GM19324 (cell line): ENCODE results near the gene STYXL1.

Experiments used
- ATAC-seq: cut with Tn5 transposase; IDR thresholded peaks from one replicate; pipeline ENCODE4 v1.9.1; 2021; ENCODE audit warnings: mild to moderate bottlenecking, moderate library complexity; ENCODE audit not compliant: unreplicated experiment, low FRiP score

The STYXL1 gene

DNA sequence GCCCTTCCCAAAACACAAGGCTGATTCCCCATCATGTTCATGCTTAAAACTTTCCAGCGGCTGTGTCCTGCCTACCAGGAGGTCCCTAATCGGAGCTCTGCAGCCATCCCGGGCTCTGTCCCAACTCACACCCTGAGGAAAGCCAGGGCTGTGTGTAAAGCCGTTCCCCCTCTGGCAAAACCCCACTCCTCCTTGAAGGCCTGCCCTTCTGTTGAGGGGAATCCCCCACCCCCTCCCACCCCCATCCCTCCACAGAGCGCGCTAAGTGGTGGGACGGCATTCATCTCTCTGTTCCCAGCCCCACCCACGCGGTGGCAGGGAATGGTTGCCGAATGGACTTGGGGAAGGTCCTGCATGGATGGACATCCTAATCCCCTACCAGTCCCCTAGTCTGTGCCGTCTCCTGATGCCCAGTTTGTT is 52.7 kb downstream of the STYXL1 start:
- ATAC-seq = no peak

DNA sequence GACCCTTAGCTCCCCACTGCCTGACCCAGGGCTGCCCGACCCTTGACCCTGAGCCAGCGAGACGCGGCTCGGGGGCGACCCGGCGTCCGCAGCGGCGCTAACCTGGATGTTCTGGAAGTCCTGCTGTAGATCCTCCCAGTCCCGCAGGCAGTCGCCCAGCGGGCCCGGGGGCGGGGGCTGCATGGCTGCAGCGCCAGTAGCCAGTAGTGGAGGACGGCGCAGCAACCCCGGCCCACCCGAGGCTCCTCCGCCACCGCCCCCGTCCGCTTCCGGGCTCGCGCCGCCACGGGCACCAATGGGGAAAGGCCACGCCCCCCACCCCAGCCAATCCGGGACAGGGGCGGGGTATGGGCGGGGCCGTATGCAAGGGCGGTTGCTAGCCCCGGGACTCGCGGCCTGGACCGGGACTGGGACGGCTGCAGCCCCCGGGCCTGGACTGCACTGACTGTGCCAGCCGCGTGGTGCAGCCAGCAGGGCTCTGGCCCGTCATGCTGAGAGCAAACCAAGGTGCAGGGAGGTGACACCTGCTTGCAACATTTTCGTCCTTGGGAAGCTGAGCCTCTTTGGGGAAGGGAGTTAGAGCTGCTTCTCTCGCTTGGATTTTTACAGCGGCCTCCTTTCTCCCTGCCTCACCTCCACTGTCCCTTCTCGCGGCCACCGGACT is 53.3 kb downstream of the STYXL1 start, which contains the start of gene TMEM120A:
Gene TMEM120A, minus strand, starts transcription at position 208 of the 664 bp plus-strand sequence. Its CDS starts 25 bp downstream, at position 183.
- ATAC-seq = peak; percentile 95

DNA sequence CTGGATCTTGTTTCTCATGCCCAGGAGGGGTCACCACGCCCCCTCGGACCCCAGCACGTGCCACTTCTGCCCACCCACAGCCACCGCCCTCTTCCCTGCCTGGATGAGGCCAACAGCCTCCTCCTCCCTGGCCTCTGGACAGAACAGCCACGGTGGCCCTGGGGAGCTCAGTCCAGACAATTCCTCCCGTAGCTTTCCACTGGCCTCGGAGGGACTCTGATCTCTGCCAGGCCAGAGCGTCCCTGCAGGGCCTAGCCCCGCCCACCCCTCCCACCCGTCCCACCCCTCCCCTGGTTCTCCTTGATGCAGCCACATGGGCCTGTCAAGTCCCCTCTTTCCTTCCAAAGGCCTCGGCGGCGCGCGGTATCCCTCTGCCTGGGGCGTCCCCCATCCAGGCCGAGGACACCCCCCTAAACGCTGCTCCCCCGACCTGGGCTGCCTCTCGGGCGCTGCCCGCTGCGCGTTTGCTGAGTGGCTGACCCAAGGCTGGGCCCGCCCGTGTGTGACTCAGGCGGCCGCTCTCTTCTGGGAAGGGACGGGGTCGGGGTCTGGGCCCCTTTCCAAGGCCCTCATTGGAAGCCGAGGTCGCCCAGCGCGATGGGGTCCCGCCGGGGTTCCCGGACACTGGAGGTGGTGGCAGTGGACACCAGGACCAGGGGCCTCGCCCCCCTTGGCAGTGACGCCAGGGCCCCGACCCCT is 54.0 kb downstream of the STYXL1 start:
- ATAC-seq = no peak

DNA sequence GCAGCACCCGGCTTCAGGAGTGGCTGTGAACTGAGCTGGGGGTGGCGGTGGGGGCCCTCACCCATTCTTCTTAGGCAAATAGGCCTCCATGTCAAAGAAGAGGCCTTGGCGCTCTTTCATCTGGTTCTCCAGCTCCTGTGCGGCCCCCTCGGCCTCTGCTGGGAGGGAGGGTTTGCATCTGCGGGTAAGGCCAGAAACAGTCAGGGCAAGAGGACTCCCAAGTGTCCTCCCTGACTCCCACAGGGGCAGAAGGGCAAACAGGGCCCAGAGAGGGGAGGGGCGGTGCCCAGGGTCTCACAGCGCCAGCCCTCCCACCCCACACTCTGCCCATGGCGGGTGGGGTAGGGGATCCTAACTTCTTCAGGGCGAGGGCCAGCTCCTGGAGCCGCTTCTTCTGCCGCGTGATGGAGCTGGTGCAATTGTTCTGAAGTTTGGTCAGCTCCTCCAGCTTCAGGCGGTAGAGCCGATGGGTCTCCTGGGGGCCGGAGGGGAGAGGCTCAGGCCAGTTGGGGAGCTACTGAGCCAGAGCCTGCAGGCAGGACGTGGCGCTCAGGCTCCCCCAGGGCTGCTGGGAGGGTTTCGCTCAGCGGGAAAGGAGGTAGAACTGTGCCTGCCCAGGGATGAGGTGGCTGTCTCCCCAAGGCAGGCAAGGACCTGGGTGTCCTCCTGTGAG is 55.6 kb downstream of the STYXL1 start:
- ATAC-seq = no peak

DNA sequence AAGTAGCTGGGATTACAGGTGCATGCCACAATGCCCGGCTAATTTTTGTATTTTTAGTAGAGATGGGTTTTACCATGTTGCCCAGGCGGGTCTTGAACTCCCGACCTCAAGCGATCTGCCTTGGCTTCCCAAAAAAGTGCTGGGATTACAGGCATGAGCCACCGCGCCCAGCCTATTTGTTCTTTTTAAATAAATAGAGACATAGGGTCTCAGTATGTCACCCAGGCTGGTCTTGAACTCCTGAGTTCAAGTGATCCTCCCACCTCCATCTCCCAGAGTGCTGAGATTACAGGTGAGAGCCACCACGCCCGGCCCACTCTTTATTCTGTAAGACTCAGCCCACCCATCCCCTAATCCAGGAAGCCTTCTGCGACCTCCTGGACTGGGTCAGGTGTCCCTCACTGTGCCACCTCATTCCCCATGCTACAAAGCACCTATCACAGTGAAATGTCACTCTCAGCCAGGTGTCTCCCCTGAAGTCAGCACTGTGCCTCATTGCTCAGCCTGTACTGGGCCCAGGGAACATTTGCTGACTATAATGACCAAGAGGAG is 56.2 kb downstream of the STYXL1 start:
- no peak for ATAC-seq

DNA sequence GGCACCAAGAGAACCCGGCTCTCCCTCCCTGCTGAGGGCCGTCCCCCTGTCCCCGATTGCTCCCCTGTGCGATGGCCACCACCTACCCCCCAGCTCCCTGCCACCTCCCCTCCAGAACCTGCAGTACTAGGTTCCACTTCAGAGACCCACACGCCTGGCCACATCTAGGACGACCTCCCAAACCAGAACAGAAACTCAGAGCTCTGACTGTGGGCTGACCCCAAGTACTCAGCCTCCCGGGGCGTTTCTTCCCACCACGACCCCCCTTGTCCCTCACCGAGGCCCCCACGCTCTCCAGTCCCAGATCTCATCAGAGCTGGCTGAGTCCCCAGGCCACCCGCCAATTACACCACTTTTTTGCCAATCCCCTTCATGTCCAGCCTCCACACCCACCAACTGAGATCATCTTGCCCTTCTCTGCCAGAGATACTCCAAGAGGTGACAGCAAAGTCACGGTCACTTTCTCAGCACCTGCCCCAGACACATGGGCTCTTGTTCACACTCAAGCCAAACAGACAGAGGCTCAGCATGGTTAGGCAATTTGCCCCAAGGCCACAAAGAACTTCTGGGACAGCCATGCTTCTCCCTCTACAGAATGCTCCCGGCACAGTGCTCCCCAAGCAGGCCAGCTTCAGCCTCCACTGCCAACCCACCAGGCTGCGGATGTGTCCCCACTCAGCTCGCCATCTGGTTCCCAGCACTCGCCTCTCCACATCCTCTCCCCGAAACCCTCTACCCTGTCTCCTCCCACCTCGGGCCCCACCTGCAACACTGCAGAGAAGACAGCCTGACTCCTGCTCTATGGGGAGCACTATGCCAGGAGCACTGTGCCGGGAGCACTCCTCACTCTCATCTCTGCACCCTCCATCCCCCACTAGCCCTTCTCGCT is 58.1 kb downstream of the STYXL1 start:
- ATAC-seq = no peak

DNA sequence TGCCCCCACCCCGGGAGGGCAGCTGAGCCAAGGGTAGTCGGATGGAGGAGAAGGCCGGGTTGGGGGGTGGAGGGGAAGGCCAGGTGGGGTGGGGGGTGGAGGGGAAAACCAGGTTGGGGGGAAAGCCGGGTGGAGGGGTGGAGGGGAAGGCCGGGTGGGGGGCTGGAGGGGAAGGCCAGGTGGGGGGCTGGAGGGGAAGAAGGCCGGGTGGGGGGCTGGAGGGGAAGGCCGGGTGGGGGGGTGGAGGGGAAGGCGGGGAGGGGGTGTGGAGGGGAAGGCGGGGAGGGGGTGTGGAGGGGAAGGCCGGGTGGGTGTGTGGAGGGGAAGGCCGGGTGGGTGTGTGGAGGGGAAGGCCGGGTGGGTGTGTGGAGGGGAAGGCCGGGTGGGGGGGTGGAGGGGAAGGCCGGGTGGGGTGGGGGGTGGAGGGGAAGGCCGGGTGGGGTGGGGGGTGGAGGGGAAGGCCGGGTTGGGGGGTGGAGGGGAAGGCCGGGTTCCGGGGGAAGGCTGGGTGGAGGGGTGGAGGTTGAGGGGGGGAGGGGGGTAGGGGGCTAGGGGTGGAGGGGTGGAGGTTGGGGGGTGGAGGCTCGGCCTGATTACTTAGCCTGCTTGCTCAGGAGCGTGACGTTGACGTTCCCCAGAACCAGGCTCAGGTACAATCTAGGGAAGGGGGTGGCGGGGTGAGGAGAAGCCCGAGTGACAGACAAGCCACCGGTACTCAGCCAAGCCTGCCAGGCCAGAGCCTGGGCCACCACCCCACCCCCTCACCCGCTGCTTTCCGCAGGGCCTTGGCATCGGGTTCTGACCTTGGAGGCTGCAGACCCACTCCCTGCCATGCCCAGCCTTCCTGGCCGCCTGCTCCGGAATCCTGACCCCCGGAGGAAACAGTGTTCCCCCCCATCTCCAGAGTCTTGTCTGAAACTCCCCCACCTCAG is 59.0 kb downstream of the STYXL1 start:
- no peak for ATAC-seq

DNA sequence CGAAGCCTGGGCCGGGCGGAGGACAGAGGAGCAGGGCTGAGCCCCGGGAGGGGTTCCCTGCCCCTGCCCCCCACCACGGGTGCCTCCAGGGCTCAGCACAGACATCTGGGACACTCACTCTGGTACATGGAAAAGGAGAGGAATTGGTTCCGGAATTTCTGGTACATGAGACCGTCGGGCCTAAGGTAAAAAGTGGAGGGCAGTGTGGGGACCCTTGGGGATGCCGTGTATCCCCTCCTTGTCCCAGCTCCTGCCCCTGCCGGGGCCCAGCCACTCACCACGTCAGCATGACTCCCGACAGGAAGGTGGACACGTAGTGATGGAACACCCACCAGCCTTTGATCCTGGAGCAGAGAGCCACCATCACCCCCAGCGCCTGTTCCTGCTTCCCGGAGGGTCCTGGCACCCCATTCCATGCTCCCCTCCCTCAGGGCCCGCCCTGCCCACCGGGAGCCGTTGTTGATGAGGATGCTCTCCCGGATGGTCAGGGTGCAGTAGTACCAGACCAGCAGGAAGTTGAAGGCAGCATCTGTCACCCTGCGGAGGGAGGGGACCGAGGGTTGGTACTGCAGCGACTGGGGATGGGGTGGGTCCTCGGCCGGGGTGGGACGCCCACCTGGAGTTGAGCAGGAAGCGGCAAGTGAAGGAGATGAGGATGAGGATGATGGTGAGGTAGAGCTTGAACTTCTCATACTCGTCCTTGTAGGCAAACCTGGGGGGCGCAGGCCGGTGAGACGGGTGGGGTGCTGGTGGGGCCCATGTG is 59.8 kb downstream of the STYXL1 start:
- ATAC-seq = no peak

DNA sequence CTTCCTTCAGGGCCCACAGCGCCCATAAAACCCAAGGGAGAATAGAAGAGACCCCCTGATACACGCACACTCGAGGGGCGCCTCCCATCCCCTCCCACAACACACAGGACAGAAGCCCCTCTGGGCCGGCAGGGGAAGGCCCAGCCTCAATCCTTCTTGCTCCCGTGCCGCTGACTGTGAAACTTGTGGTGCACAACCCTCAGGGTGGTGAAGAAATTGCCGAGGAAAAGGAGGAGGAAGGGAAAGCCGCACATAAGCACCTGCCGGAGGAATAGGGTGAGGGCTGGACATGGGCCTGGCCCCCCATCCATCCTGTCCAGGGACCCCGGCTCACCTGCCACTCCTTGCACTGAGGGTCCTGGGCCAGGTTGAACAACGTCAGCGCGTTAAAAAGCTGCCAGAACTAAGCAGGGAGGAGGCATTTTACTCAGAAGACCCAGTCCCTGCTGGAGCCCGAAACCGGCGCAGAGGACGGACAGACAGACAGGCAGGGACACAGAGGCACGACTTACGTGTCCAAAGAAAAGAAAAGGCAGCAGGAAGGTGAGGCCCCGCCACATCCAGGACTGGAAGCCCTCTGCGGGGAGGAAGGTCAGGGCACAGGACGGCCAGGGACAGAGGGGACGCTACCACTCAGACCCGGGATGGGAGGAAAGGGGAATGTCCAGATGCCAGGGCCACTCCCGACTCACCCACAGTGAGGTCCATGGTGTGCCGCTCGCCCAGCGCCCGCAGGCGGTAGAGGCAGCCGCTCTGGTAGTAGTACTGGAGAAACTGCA is 60.6 kb downstream of the STYXL1 start:
- ATAC-seq = no peak

DNA sequence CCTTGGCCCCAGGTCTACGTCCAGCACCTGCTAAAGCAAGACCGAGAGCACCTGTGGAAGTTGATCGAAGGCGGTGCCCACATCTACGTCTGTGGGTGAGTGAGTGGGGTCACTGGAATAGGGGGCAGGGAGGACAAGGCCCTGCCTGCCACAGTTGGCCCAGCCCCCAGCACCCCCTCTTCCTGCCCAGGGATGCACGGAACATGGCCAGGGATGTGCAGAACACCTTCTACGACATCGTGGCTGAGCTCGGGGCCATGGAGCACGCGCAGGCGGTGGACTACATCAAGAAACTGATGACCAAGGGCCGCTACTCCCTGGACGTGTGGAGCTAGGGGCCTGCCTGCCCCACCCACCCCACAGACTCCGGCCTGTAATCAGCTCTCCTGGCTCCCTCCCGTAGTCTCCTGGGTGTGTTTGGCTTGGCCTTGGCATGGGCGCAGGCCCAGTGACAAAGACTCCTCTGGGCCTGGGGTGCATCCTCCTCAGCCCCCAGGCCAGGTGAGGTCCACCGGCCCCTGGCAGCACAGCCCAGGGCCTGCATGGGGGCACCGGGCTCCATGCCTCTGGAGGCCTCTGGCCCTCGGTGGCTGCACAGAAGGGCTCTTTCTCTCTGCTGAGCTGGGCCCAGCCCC is 61.5 kb downstream of the STYXL1 start:
- no peak for ATAC-seq

DNA sequence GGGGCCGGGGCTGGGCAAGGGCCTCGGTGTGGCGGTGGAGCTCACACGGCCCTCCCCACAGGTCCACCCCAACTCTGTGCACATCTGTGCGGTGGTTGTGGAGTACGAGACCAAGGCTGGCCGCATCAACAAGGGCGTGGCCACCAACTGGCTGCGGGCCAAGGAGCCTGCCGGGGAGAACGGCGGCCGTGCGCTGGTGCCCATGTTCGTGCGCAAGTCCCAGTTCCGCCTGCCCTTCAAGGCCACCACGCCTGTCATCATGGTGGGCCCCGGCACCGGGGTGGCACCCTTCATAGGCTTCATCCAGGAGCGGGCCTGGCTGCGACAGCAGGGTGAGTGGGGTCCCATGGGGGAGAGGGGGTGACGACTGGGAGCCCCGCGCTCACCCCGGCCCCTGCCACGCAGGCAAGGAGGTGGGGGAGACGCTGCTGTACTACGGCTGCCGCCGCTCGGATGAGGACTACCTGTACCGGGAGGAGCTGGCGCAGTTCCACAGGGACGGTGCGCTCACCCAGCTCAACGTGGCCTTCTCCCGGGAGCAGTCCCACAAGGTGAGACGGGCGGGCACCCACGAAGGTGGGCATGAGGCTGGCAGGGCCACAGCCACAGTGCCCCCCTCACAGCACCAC is 62.2 kb downstream of the STYXL1 start:
- ATAC-seq = no peak

DNA sequence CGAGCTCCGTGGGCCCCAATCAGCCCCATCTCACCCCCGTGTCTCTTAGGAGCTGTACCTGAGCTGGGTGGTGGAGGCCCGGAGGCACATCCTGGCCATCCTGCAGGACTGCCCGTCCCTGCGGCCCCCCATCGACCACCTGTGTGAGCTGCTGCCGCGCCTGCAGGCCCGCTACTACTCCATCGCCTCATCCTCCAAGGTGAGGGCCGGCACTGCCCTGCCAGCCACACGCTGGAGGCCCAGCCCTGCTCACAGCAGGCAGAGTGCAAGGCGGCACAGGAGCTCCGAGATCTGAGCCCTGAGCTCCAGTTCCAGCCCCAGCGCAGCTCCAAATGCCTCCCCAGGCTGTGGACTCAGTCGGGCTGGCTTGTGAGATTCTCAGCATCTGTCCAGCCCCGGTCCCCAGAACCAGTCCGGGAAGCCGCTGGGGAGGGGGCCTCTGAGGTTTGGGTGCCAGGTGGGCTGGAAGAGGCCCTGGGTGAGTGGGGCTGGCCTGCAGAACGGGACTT is 62.7 kb downstream of the STYXL1 start:
- no peak for ATAC-seq

DNA sequence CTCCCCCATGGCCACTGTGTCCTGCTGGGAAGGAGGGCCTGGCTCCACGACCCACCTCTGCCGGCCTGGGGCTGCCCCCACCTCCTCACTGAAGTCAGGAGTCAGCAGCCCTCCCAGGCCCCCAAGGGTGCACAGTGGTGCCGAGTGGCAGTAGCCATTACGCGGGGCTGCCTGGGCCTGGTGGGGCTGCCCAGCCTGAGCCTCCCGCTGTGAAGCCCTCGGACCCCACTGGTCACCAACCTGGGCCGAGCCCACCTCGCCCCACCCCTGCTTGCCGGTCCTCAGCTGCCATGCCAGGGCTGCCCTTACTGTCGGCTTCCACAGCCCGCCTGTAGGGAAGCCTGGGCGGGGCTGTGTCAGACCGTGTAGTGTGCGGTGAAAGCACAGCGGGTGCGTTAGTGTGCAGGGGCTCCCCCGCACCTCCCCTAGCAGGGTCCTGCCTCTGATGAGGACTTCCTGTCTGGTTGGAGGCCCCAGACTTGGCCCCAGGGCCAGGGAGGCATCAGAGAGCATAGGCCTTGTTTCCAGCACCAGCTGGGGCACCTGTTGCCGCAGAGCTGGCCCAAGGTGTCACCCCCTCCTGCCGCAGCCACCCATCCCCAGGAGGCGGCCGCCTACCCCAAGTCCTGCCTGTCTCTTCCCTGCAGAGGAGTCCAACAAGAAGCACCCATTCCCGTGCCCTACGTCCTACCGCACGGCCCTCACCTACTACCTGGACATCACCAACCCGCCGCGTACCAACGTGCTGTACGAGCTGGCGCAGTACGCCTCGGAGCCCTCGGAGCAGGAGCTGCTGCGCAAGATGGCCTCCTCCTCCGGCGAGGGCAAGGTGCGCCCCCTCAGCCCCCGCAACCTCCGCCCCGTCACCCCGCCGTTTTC is 63.4 kb downstream of the STYXL1 start:
- ATAC-seq = no peak

DNA sequence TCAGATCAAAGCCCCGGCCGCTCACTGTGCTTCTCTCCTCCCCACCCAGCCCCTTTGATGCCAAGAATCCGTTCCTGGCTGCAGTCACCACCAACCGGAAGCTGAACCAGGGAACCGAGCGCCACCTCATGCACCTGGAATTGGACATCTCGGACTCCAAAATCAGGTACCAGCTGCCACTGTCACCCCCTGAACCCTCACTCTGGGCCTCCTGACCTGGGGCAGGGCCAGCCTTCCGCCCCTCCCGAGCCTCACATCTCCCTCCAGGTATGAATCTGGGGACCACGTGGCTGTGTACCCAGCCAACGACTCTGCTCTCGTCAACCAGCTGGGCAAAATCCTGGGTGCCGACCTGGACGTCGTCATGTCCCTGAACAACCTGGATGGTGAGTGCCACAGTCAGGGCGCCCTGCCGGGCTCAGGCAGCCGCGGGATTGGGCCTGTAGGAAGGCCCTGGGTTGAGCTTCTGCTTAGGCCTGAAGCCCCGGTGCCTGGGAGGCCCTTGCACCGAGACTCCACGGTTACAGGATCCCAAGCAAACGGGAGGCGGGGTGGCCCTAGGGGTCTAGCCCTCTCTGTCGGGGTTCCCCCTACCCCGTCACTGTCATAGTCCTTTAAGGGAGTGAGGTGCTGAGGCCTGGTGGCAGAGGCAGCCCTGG is 64.2 kb downstream of the STYXL1 start:
- no peak for ATAC-seq
